Endodermal cell (in vitro differentiated cells): ENCODE measurements around the gene B4GALT5. TPM values are rescaled to one million over a fixed set of nuclear protein-coding genes. Genes with fewer than 3 reads are reported as not detected.

Source experiments
- DNase-seq: peaks from one replicate; pipeline ENCODE4 v3.0.0-alpha.2; 2017
- H3K27ac ChIP-seq: 2 replicates; pipeline ENCODE4 v1.5.1; 2013; ENCODE audit warnings: mild to moderate bottlenecking, low read depth, low read length, moderate library complexity
- H3K27me3 ChIP-seq: 2 replicates; pipeline ENCODE4 v1.6.1; 2013; ENCODE audit warnings: mild to moderate bottlenecking, low read length, moderate library complexity; ENCODE audit not compliant: insufficient read depth, control insufficient read depth, poor library complexity, severe bottlenecking
- H3K36me3 ChIP-seq: 2 replicates; pipeline ENCODE4 v1.7.0; 2013; ENCODE audit warnings: mild to moderate bottlenecking, low read length, moderate library complexity; ENCODE audit not compliant: control insufficient read depth, insufficient read depth
- H3K4me1 ChIP-seq: one replicate; pipeline ENCODE4 v1.7.0; 2013; ENCODE audit warnings: low read length; ENCODE audit not compliant: control insufficient read depth, insufficient read depth
- H3K4me3 ChIP-seq: 2 replicates; pipeline ENCODE4 v1.5.1; 2013; ENCODE audit warnings: mild to moderate bottlenecking, low read length, moderate library complexity
- H3K9ac ChIP-seq: 2 replicates; pipeline ENCODE4 v1.6.1; 2013; ENCODE audit warnings: mild to moderate bottlenecking, low read length, moderate library complexity; ENCODE audit not compliant: poor library complexity, severe bottlenecking; ENCODE audit errors: extremely low read depth
- H3K9me3 ChIP-seq: 2 replicates; pipeline ENCODE4 v1.6.1; 2013; ENCODE audit warnings: mild to moderate bottlenecking, low read length, moderate library complexity; ENCODE audit not compliant: control insufficient read depth
- H3K27ac Mint-ChIP-seq: 2 replicates; pipeline ENCODE4 v1.8.0; 2020; ENCODE audit warnings: mixed read lengths
- H3K27me3 Mint-ChIP-seq: 2 replicates; pipeline ENCODE4 v1.8.0; 2021; ENCODE audit warnings: mild to moderate bottlenecking, mixed read lengths; ENCODE audit not compliant: insufficient read depth
- H3K36me3 Mint-ChIP-seq: 2 replicates; pipeline ENCODE4 v1.8.0; 2020; ENCODE audit warnings: low read depth, mixed read lengths
- H3K4me1 Mint-ChIP-seq: 2 replicates; pipeline ENCODE4 v1.8.0; 2020; ENCODE audit warnings: mixed read lengths
- H3K4me3 Mint-ChIP-seq: 2 replicates; pipeline ENCODE4 v1.8.0; 2020; ENCODE audit warnings: mild to moderate bottlenecking, moderate library complexity, mixed read lengths
- H3K9me3 Mint-ChIP-seq: 2 replicates; pipeline ENCODE4 v1.8.0; 2020; ENCODE audit warnings: mild to moderate bottlenecking, mixed read lengths
- CTCF ChIP-seq: fragments of 200-600 bp; sonication (generic); conservative IDR thresholded peaks from 2 replicates; pipeline ENCODE4 v1.5.0; 2021; ENCODE audit warnings: antibody characterized with exemption, mild to moderate bottlenecking
- WGBS, 2 experiments: methylation state at CpG; one replicate each; pipeline versions ENCODE4 v1.1.5 to v1.1.7; 2013; ENCODE audit warnings: missing lambda C conversion rate in 2 of 2, mixed read lengths in 1 of 2; ENCODE audit not compliant: insufficient coverage in 1 of 2, insufficient read length in 1 of 2; 5-methylcytosine and 5-hydroxymethylcytosine counted together
- total RNA-seq, 2 donors: library from RNA; stranded (reverse); fragmentation: NEBNext Ultra II Directional in 1 of 2; extraction: Animal tissue kit (Norgen Biotek cat#: 25700) in 1 of 2; gene quantifications; 2 replicates in 1 of 2; 3 replicates in 1 of 2; pipeline ENCODE4 v1.2.1, GENCODE V29; 2021

Gene B4GALT5
- total RNA-seq, 2 donors from 2014 or later: 57.0 to 58.8 TPM

- Histone ChIP-seq H3K36me3 (no peaks in the 10 kb centered on the region), H3K4me3 (no peak overlapping the region), H3K4me1 (peaks cover 4% of the 10 kb centered on the region), H3K9me3 (no peaks in the 10 kb centered on the region), H3K9ac (no peak overlapping the region), H3K27me3 (no peaks in the 10 kb centered on the region), H3K27ac (no peak overlapping the region)
- no peaks in the 10 kb centered on the region for H3K36me3 Mint-ChIP-seq
- H3K4me1 Mint-ChIP-seq: peaks cover 12% of the 10 kb centered on the region
- no peaks in the 10 kb centered on the region for H3K27me3 Mint-ChIP-seq
- H3K4me3 Mint-ChIP-seq: no peak overlapping the region
- no peak overlapping the region for H3K27ac Mint-ChIP-seq
- DNase-seq: no peak
- WGBS, 2 experiments: 100% methylated on average over 1 of the region's 1 CpG; no CpG with 5 or more reads in 1 of the 2 experiments
- no peak for TF ChIP-seq CTCF
- H3K9me3 Mint-ChIP-seq: no peaks in the 10 kb centered on the region
Measured at GRCh38 chr20:49749625-49750024, 35.9 kb upstream of the B4GALT5 start.

GRCh38 chr20:49748525-49748838 is 34.8 kb upstream of the B4GALT5 start:
- peaks cover 12% of the 10 kb centered on the region for H3K4me1 Mint-ChIP-seq
- WGBS, 2 experiments: 92 to 100% methylated on average over 2 to 3 of the region's 3 CpGs
- no peaks in the 10 kb centered on the region for H3K9me3 Mint-ChIP-seq
- Histone ChIP-seq H3K27ac (no peak overlapping the region), H3K4me3 (no peak overlapping the region), H3K4me1 (peaks cover 4% of the 10 kb centered on the region), H3K9me3 (no peaks in the 10 kb centered on the region), H3K36me3 (no peaks in the 10 kb centered on the region), H3K27me3 (no peaks in the 10 kb centered on the region), H3K9ac (no peak overlapping the region)
- H3K27me3 Mint-ChIP-seq: no peaks in the 10 kb centered on the region
- DNase-seq: no peak
- no peaks in the 10 kb centered on the region for H3K36me3 Mint-ChIP-seq
- no peak overlapping the region for H3K4me3 Mint-ChIP-seq
- no peak overlapping the region for H3K27ac Mint-ChIP-seq
- no peak for TF ChIP-seq CTCF

- H3K27me3 ChIP-seq: no peaks in the 10 kb centered on the region
- Mint-ChIP-seq H3K4me1 (peaks cover 15% of the 10 kb centered on the region), H3K27ac (no peak overlapping the region), H3K27me3 (no peaks in the 10 kb centered on the region), H3K36me3 (no peaks in the 10 kb centered on the region), H3K9me3 (no peaks in the 10 kb centered on the region), H3K4me3 (no peak overlapping the region)
- 84 to 85% methylated on average over 6 to 10 of the region's 10 CpGs for WGBS, 2 experiments
- H3K4me3 ChIP-seq: no peak overlapping the region
- no peak overlapping the region for H3K9ac ChIP-seq
- H3K36me3 ChIP-seq: no peaks in the 10 kb centered on the region
- H3K27ac ChIP-seq: no peak overlapping the region
- TF ChIP-seq CTCF: no peak
- peaks cover 4% of the 10 kb centered on the region for H3K4me1 ChIP-seq
- DNase-seq: peak; percentile 57
- no peaks in the 10 kb centered on the region for H3K9me3 ChIP-seq
Measured at GRCh38 chr20:49747707-49748524, 34.2 kb upstream of the B4GALT5 start.
